Fibroblast of the aortic adventitia (primary cell): ENCODE measurements around the gene CPLANE1. TPM values are rescaled to one million over a fixed set of nuclear protein-coding genes. Genes with fewer than 3 reads are reported as not detected.
"Not testable (repeated sequence)": the region's sequence is repeated elsewhere in the genome, so short reads cannot be mapped to it uniquely, and the experiment has no call there.

ENCODE experiments used
- DNase-seq: peaks from one replicate; pipeline ENCODE4 v3.0.0-alpha.2; 2010; ENCODE audit warnings: low read depth
- H3K4me3 ChIP-seq: 2 replicates; pipeline ENCODE4 v1.5.1; 2011; ENCODE audit warnings: low read depth, mild to moderate bottlenecking, control low read depth, low read length, moderate library complexity
- CTCF ChIP-seq: IDR thresholded peaks from 2 replicates; pipeline ENCODE4 v1.5.1; 2011; ENCODE audit warnings: mild to moderate bottlenecking, low read length, control low read depth, inconsistent platforms; ENCODE audit not compliant: insufficient read depth
- total RNA-seq: library from RNA; depleted of rRNA; stranded (reverse); fragments of >200 nt; gene quantifications from 2 replicates; pipeline ENCODE4 v1.2.3, GENCODE V29; 2012; ENCODE audit warnings: low replicate concordance

Gene CPLANE1
- total RNA-seq, 1 donor = 37.4 TPM

GRCh38 chr5:37170856-37171255 is 78.3 kb downstream of the CPLANE1 start:
- H3K4me3 ChIP-seq = no peak overlapping the region
- DNase-seq = no peak
- no peak for TF ChIP-seq CTCF

GRCh38 chr5:37166197-37166596 is 83.0 kb downstream of the CPLANE1 start:
- DNase-seq = no peak
- TF ChIP-seq CTCF = no peak
- no peak overlapping the region for H3K4me3 ChIP-seq

- TF ChIP-seq CTCF = no peak
- no peak overlapping the region for H3K4me3 ChIP-seq
- no peak for DNase-seq
Measured at GRCh38 chr5:37165761-37166160, 83.4 kb downstream of the CPLANE1 start.

GRCh38 chr5:37153661-37154060 is 95.5 kb downstream of the CPLANE1 start:
- TF ChIP-seq CTCF = no peak
- H3K4me3 ChIP-seq = no peak overlapping the region
- no peak for DNase-seq

- no peak overlapping the region for H3K4me3 ChIP-seq
- TF ChIP-seq CTCF = no peak
- no peak for DNase-seq
Measured at GRCh38 chr5:37146896-37147295, 102.3 kb downstream of the CPLANE1 start.

GRCh38 chr5:37136694-37137093 is 112.5 kb downstream of the CPLANE1 start:
- no peak for DNase-seq
- TF ChIP-seq CTCF = no peak
- H3K4me3 ChIP-seq = no peak overlapping the region

GRCh38 chr5:37135312-37135711 is 113.9 kb downstream of the CPLANE1 start:
- not testable (repeated sequence) for DNase-seq, H3K4me3 ChIP-seq
